Measurements from ENCODE around the gene MTFR1L. TPM values are rescaled to one million over a fixed set of nuclear protein-coding genes. Genes with fewer than 3 reads are reported as not detected.

Gene MTFR1L
- total RNA-seq, 1 donor from 2014 or later = 76.8 TPM

DNA sequence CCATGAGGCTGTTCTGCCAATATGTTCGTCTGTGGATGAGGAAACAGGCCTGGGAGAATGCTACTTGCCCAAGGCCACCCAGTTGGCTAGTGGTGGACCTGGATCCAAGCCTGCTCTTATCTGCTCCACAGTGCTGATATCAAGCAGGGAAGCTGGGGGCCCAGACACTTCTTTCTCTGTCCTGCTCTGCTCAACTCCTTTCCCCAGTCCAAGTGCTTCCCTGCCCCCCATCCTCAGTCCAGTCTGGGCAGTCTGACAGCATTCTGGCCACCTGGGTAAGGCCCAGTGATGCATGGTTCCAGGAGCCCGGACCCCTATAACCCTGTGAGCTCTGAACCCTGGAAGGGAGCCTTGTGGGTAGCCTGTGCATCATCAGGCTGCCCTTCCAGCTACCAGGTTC, 59.9 kb downstream of the MTFR1L start:
- no peak overlapping the region for H3K4me3 Mint-ChIP-seq (ENCODE audit: unreplicated experiment)
- peaks cover 11% of the 10 kb centered on the region for H3K4me1 Mint-ChIP-seq (ENCODE audit: unreplicated experiment)
- no peak for DNase-seq (ENCODE audit: extremely low spot score, unreplicated experiment)
- TF ChIP-seq, protein P1, sequence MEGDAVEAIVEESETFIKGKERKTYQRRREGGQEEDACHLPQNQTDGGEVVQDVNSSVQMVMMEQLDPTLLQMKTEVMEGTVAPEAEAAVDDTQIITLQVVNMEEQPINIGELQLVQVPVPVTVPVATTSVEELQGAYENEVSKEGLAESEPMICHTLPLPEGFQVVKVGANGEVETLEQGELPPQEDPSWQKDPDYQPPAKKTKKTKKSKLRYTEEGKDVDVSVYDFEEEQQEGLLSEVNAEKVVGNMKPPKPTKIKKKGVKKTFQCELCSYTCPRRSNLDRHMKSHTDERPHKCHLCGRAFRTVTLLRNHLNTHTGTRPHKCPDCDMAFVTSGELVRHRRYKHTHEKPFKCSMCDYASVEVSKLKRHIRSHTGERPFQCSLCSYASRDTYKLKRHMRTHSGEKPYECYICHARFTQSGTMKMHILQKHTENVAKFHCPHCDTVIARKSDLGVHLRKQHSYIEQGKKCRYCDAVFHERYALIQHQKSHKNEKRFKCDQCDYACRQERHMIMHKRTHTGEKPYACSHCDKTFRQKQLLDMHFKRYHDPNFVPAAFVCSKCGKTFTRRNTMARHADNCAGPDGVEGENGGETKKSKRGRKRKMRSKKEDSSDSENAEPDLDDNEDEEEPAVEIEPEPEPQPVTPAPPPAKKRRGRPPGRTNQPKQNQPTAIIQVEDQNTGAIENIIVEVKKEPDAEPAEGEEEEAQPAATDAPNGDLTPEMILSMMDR (IDR thresholded peaks at IDR 0.05) = no peak
- no peaks in the 10 kb centered on the region for H3K27me3 Mint-ChIP-seq (ENCODE audit: unreplicated experiment)
- H3K27ac Mint-ChIP-seq (ENCODE audit: unreplicated experiment) = no peak overlapping the region
- H3K9me3 Mint-ChIP-seq (ENCODE audit: unreplicated experiment) = no peaks in the 10 kb centered on the region
- no peaks in the 10 kb centered on the region for H3K36me3 Mint-ChIP-seq (ENCODE audit: unreplicated experiment)

DNA sequence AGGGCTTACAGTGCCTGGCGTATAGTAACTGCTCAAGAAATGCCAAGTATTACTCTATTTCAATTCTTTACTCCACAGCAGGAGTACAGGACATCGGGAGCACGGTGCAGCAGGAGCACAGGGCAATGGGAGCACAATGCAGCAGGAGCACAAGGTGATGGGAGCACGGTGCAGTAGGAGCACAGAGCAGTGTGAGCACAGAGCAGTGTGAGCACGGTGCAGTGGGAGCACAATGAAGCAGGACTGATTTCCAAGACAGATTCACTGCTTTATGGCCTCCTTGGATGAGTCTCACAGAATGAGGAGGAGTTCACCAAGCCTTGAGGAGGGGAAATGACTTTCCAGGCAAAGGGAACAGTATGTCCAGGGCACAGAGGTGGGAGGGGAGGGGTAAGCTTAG, 60.8 kb downstream of the MTFR1L start:
- no peaks in the 10 kb centered on the region for H3K27me3 Mint-ChIP-seq (ENCODE audit: unreplicated experiment)
- no peaks in the 10 kb centered on the region for H3K36me3 Mint-ChIP-seq (ENCODE audit: unreplicated experiment)
- peaks cover 6% of the 10 kb centered on the region for H3K4me1 Mint-ChIP-seq (ENCODE audit: unreplicated experiment)
- no peak for DNase-seq (ENCODE audit: extremely low spot score, unreplicated experiment)
- no peak overlapping the region for H3K27ac Mint-ChIP-seq (ENCODE audit: unreplicated experiment)
- TF ChIP-seq, protein P1 (IDR thresholded peaks at IDR 0.05) = no peak
- H3K4me3 Mint-ChIP-seq (ENCODE audit: unreplicated experiment) = no peak overlapping the region
- no peaks in the 10 kb centered on the region for H3K9me3 Mint-ChIP-seq (ENCODE audit: unreplicated experiment)

DNA sequence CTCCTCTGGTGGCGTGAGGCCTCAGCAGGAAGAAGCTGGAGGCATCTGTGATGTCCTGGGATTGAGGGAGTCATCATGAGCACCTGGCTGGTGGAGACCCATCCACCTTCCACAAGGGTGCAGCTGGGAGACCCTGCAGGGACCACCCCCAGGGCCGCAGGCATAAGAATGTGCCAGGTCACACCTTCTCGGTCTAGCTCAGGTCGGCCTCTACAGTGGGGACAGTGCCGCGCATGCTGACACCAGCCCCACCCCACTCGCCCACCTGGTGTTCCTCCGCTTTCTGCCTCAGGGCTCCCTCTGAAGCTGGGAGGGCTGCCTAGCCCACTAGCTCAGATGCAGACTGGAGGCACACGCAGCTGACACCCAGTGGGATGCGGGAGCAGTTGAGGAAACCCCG, 61.5 kb downstream of the MTFR1L start:
- TF ChIP-seq, protein P1 (IDR thresholded peaks at IDR 0.05) = no peak
- no peak overlapping the region for H3K4me3 Mint-ChIP-seq (ENCODE audit: unreplicated experiment)
- no peaks in the 10 kb centered on the region for H3K27me3 Mint-ChIP-seq (ENCODE audit: unreplicated experiment)
- no peaks in the 10 kb centered on the region for H3K36me3 Mint-ChIP-seq (ENCODE audit: unreplicated experiment)
- H3K4me1 Mint-ChIP-seq (ENCODE audit: unreplicated experiment) = peaks cover 2% of the 10 kb centered on the region
- DNase-seq (ENCODE audit: extremely low spot score, unreplicated experiment) = no peak
- H3K27ac Mint-ChIP-seq (ENCODE audit: unreplicated experiment) = no peak overlapping the region
- no peaks in the 10 kb centered on the region for H3K9me3 Mint-ChIP-seq (ENCODE audit: unreplicated experiment)

Other genes starting within 250 kb of the MTFR1L start
- gene MAN1C1, start 203.2 kb upstream of the MTFR1L start, total RNA-seq = 64.7 and 73.3 TPM in 2 replicates
- gene SELENON, start 19.8 kb upstream of the MTFR1L start, total RNA-seq = 126 and 129 TPM in 2 replicates
- 1.3 and 1.9 TPM in 2 replicates for gene AUNIP, start 39.5 kb downstream of the MTFR1L start, total RNA-seq
- gene PAQR7, start 55.8 kb downstream of the MTFR1L start, total RNA-seq = 11.0 and 11.6 TPM in 2 replicates
- 238 and 255 TPM in 2 replicates for gene STMN1, start 86.5 kb downstream of the MTFR1L start, total RNA-seq
- gene PAFAH2, start 178.1 kb downstream of the MTFR1L start, total RNA-seq = 8.4 and 10.4 TPM in 2 replicates
- gene EXTL1, start 201.8 kb downstream of the MTFR1L start, total RNA-seq = 0.30 and 0.34 TPM in 2 replicates
- not detected in 2 replicates for gene SLC30A2, start 226.2 kb downstream of the MTFR1L start, total RNA-seq
- 0.21 TPM in 1 of 2 replicates, not detected in the other for gene TRIM63, start 247.7 kb downstream of the MTFR1L start, total RNA-seq

All from osteocyte (in vitro differentiated cells).